Measurements from ENCODE around the gene GATA2.

The GATA2 gene

GRCh38 chr3:128506754-128507153 is 13.8 kb upstream of the GATA2 start:
- H3K27ac Mint-ChIP-seq: no peak overlapping the region
- no peaks in the 10 kb centered on the region for H3K36me3 Mint-ChIP-seq
- H3K9me3 Mint-ChIP-seq: peaks cover 1% of the 10 kb centered on the region
- no peak overlapping the region for H3K4me3 Mint-ChIP-seq
- H3K4me1 Mint-ChIP-seq: no peaks in the 10 kb centered on the region
- no peak for DNase-seq (ENCODE audit: low spot score in 2 of 2)
- peaks cover 18% of the 10 kb centered on the region for H3K27me3 Mint-ChIP-seq
- ATAC-seq (ENCODE audit: low read depth): no peak

DNA sequence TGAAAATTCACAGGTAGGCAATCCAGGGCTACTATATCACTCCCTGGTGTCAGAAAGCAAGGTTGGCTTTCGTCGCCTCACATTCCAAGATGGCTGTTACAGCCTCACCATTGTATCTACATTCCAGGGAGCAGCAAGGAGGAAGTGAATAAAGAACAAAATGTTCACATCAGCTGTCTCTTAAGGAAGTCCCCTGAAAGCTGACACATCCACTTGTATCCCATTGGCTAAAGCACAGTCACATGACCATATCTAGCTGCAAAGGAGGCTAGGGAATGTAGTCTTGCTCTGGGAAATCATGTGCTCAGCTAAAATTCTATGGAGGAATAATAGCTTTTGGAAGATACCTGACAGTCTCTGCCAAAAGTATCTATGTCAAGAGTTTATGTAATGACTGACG is 12.8 kb upstream of the GATA2 start:
- no peaks in the 10 kb centered on the region for H3K36me3 Mint-ChIP-seq
- no peaks in the 10 kb centered on the region for H3K4me1 Mint-ChIP-seq
- H3K27me3 Mint-ChIP-seq: peaks cover 19% of the 10 kb centered on the region
- H3K27ac Mint-ChIP-seq: no peak overlapping the region
- DNase-seq (ENCODE audit: low spot score in 2 of 2) (no peak), ATAC-seq (ENCODE audit: low read depth) (no peak)
- H3K9me3 Mint-ChIP-seq: peaks cover 1% of the 10 kb centered on the region
- H3K4me3 Mint-ChIP-seq: no peak overlapping the region

- peaks cover under 1% of the 10 kb centered on the region for H3K9me3 Mint-ChIP-seq
- no peak overlapping the region for H3K27ac Mint-ChIP-seq
- DNase-seq (ENCODE audit: low spot score in 2 of 2): no peak
- peaks cover 19% of the 10 kb centered on the region for H3K27me3 Mint-ChIP-seq
- no peaks in the 10 kb centered on the region for H3K36me3 Mint-ChIP-seq
- H3K4me1 Mint-ChIP-seq: no peaks in the 10 kb centered on the region
- no peak for ATAC-seq (ENCODE audit: low read depth)
- H3K4me3 Mint-ChIP-seq: no peak overlapping the region
These were observed 12.1 kb upstream of the GATA2 start for GRCh38 chr3:128504963-128505730.

GRCh38 chr3:128504533-128504915 is 11.5 kb upstream of the GATA2 start:
- no peak overlapping the region for H3K27ac Mint-ChIP-seq
- peaks cover 21% of the 10 kb centered on the region for H3K27me3 Mint-ChIP-seq
- no peak for ATAC-seq (ENCODE audit: low read depth)
- H3K9me3 Mint-ChIP-seq: no peaks in the 10 kb centered on the region
- no peaks in the 10 kb centered on the region for H3K36me3 Mint-ChIP-seq
- H3K4me3 Mint-ChIP-seq: no peak overlapping the region
- H3K4me1 Mint-ChIP-seq: no peaks in the 10 kb centered on the region
- DNase-seq (ENCODE audit: low spot score in 2 of 2): no peak

- no peak overlapping the region for H3K27ac Mint-ChIP-seq
- H3K27me3 Mint-ChIP-seq: peaks cover 15% of the 10 kb centered on the region
- H3K4me1 Mint-ChIP-seq: no peaks in the 10 kb centered on the region
- H3K36me3 Mint-ChIP-seq: no peaks in the 10 kb centered on the region
- ATAC-seq (ENCODE audit: low read depth): no peak
- H3K9me3 Mint-ChIP-seq: no peaks in the 10 kb centered on the region
- H3K4me3 Mint-ChIP-seq: no peak overlapping the region
- no peak for DNase-seq (ENCODE audit: low spot score in 2 of 2)
These were observed 10.9 kb upstream of the GATA2 start for GRCh38 chr3:128503751-128504532.

GRCh38 chr3:128503164-128503651 is 10.2 kb upstream of the GATA2 start:
- Mint-ChIP-seq H3K4me1 (no peaks in the 10 kb centered on the region), H3K36me3 (no peaks in the 10 kb centered on the region), H3K27me3 (peaks cover 21% of the 10 kb centered on the region), H3K4me3 (no peak overlapping the region), H3K9me3 (no peaks in the 10 kb centered on the region), H3K27ac (no peak overlapping the region)
- ATAC-seq (ENCODE audit: low read depth): no peak
- DNase-seq (ENCODE audit: low spot score in 2 of 2): no peak

DNA sequence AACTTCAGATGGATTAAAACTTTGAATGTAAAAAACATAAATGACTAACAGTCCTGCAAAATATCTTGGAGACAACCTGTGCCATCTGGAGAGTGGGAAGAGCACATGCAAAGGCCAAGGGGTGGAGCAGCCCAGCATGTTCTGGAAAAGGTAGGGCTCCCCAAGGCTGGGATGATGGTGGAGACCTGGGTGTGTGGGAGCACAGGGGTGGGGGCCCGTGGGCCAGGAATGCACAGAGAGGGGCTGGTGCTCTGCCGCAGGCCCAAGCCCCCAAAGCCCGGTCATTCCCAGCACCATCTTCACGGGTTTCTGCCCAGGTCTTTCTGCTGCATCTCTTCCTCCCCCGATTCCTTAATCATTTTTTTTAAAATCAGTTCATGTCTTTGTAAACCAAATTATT is 9.7 kb upstream of the GATA2 start:
- no peak for ATAC-seq (ENCODE audit: low read depth)
- peaks cover 21% of the 10 kb centered on the region for H3K27me3 Mint-ChIP-seq
- DNase-seq (ENCODE audit: low spot score in 2 of 2): no peak
- H3K27ac Mint-ChIP-seq: no peak overlapping the region
- H3K36me3 Mint-ChIP-seq: no peaks in the 10 kb centered on the region
- no peaks in the 10 kb centered on the region for H3K9me3 Mint-ChIP-seq
- no peaks in the 10 kb centered on the region for H3K4me1 Mint-ChIP-seq
- H3K4me3 Mint-ChIP-seq: no peak overlapping the region

DNA sequence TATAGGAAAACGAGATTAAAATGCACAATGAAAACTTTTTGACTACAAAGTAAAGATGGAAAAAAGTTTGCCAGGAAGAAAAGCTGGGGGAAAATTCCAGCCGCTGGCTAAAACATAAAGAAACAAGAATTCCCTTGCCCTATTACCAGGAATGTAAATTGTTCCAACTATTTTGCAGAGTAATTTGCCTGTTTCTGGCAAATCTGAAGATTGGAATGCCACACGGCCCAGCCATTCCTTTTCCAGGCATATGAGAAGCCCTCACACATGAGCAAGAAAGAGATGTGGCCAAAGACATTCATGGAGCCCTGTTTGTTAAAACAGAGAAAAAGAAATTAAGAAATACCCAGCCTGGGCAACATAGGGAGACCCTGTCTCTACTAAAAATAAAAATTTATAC is 8.4 kb upstream of the GATA2 start:
- DNase-seq (ENCODE audit: low spot score in 2 of 2) (no peak), ATAC-seq (ENCODE audit: low read depth) (no peak)
- no peak overlapping the region for H3K4me3 Mint-ChIP-seq
- H3K4me1 Mint-ChIP-seq: peaks cover 3% of the 10 kb centered on the region
- no peak overlapping the region for H3K27ac Mint-ChIP-seq
- no peaks in the 10 kb centered on the region for H3K36me3 Mint-ChIP-seq
- no peaks in the 10 kb centered on the region for H3K9me3 Mint-ChIP-seq
- H3K27me3 Mint-ChIP-seq: peaks cover 22% of the 10 kb centered on the region

DNA sequence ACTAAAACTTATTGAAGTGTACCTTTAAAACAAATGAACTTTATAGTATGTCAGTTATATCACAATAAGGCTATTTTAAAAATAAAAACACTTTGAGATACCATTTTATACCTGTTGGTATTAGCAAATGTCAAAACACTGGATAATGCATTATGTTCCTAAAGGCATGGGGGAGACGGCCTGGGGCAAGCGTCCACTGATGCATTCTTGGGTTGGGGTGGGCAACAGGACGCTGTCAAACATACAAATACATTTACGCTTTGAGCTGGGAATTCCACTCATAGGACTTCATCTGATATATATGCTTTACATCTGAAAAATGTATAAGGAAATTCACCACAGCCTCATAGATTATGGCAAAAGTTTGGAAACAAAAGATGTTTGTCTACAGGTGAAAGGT is 7.6 kb upstream of the GATA2 start:
- DNase-seq (ENCODE audit: low spot score in 2 of 2) (no peak), ATAC-seq (ENCODE audit: low read depth) (no peak)
- no peak overlapping the region for H3K4me3 Mint-ChIP-seq
- no peaks in the 10 kb centered on the region for H3K9me3 Mint-ChIP-seq
- H3K27me3 Mint-ChIP-seq: peaks cover 25% of the 10 kb centered on the region
- no peak overlapping the region for H3K27ac Mint-ChIP-seq
- H3K4me1 Mint-ChIP-seq: peaks cover 3% of the 10 kb centered on the region
- peaks cover 2% of the 10 kb centered on the region for H3K36me3 Mint-ChIP-seq

DNA sequence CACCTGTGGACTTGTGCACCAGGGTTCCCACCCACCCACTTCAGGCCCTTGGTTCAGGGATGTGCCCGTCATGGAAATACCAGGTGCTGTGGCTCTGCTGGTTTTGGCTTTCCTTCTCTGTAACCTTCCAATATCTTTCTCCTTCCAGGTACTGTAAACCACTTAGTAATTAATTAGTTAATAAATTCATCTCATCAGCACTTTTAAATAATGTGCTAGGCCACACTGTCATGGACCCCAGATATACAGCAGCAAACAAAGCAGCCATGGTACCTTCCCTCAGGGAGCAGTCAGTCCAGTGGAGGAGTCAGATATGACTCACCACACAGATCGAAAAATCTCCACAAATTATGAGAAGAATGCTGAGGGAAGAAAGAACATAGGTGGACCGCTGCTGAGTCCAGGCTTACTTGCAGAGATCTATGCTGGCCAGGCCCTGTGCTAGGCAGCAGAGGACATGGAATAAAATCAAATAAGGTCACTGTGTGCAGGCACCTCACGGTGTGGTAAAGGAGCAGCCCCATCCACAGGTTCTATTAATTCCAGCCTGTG is 6.8 kb upstream of the GATA2 start:
- Mint-ChIP-seq H3K4me3 (no peak overlapping the region), H3K27me3 (peaks cover 29% of the 10 kb centered on the region), H3K36me3 (peaks cover 2% of the 10 kb centered on the region), H3K27ac (no peak overlapping the region), H3K9me3 (no peaks in the 10 kb centered on the region), H3K4me1 (peaks cover 3% of the 10 kb centered on the region)
- ATAC-seq (ENCODE audit: low read depth) (no peak), DNase-seq (ENCODE audit: low spot score in 2 of 2) (no peak)

GRCh38 chr3:128498901-128499530 is 6.0 kb upstream of the GATA2 start:
- Mint-ChIP-seq H3K27me3 (peaks cover 34% of the 10 kb centered on the region), H3K4me3 (peak overlapping the region; percentile 55), H3K4me1 (peaks cover 3% of the 10 kb centered on the region), H3K9me3 (no peaks in the 10 kb centered on the region), H3K36me3 (peaks cover 2% of the 10 kb centered on the region), H3K27ac (no peak overlapping the region)
- ATAC-seq (ENCODE audit: low read depth) (no peak), DNase-seq (ENCODE audit: low spot score in 2 of 2) (no peak)

- no peak for ATAC-seq (ENCODE audit: low read depth)
- H3K27me3 Mint-ChIP-seq: peaks cover 36% of the 10 kb centered on the region
- peaks cover 2% of the 10 kb centered on the region for H3K36me3 Mint-ChIP-seq
These were observed 5.2 kb upstream of the GATA2 start for GRCh38 chr3:128498127-128498626.

DNA sequence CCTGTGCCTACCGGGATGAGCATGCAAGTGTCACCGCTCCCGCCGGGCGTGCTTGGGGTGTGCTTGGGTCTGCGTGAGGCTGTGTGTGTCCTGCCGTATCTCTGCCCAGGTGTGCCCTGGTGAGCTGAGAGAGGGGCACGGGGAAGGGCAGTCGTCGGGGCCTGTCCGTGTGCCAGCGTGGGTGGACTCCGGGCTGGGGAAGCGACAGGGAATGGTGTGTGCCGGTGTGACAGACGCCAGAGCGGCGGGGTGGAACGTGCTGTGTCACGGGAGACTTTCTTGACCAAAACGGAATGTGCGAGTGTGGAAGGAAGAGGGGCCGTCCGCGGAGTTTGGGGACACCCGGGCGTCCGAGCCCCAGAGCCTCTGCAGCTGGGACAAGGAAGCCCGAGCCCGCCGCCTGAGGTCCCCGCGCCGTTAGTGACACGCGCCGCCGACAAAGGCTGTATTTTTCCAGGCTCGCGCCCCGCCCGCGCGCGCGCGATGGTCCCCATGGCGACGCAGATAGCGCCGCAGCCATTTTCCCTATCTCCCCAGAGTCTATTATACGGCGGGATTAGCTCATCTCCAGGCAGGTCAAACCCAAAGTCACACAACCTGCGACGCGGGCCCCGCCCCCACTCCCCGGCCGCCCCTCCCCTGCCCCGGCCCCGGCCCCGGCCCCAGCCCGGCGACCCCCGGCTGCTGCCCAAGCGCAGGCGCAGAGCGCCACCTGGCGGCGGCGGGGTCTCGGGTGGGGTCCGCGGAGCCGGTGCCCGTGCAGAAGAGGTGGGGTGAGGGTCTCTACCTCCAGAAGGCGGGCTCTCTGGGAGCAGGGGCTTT is 4.5 kb upstream of the GATA2 start:
- DNase-seq (ENCODE audit: low spot score in 2 of 2) (peak; percentile 54 to 68), ATAC-seq (ENCODE audit: low read depth) (peak; percentile 71)
- peaks cover 2% of the 10 kb centered on the region for H3K36me3 Mint-ChIP-seq
- peak overlapping the region; percentile 71 for H3K4me3 Mint-ChIP-seq
- H3K27me3 Mint-ChIP-seq: peaks cover 35% of the 10 kb centered on the region
- no peak overlapping the region for H3K27ac Mint-ChIP-seq
- H3K9me3 Mint-ChIP-seq: no peaks in the 10 kb centered on the region
- peaks cover 5% of the 10 kb centered on the region for H3K4me1 Mint-ChIP-seq

More at GRCh38 chr3:128498127-128498626, 5.2 kb upstream of the GATA2 start:
- H3K27ac Mint-ChIP-seq: no peak overlapping the region
- no peaks in the 10 kb centered on the region for H3K9me3 Mint-ChIP-seq
- DNase-seq (ENCODE audit: low spot score in 2 of 2): no peak
- peaks cover 5% of the 10 kb centered on the region for H3K4me1 Mint-ChIP-seq
- H3K4me3 Mint-ChIP-seq: peak overlapping the region; percentile 55
